HT1080 (cell line): Measurements from ENCODE around the gene GSTM1. TPM values are rescaled to one million over a fixed set of nuclear protein-coding genes. Genes with fewer than 3 reads are reported as not detected.
A peak's percentile ranks its signal among the peaks of the same experiment; 100 is the strongest.

Source experiments
- DNase-seq: peaks from one replicate; pipeline ENCODE4 v3.0.0-alpha.2; 2015; ENCODE audit warnings: low read depth
- total RNA-seq: library from RNA; depleted of rRNA; stranded (reverse); fragments of >200 nt; shearing (Covaris generic); gene quantifications from 2 replicates; pipeline ENCODE4 v1.2.3, GENCODE V29; 2014; rRNA removed

Gene GSTM1
- total RNA-seq, 1 experiment from 2014 or later, result 17.0 TPM

DNA sequence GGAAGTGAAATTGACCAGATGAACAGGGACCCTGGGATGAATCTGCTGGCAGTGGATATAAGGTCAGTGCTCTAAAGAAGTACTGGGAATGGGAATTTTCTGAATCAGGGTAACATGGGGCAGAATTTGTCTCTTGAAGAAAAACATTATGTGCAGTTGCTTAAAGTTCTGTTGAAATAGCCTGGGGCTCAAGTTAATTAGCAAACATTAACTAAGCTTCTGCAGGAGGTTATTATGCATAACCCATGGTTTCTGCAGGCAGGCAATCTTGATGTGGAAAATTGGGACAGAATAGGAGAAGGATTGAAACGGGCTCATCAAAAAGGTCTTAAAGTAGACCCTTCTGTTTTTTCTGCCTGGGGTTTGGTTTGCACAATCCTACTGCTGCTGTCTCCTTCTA is 38.4 kb downstream of the GSTM1 start:
- no peak for DNase-seq

DNA sequence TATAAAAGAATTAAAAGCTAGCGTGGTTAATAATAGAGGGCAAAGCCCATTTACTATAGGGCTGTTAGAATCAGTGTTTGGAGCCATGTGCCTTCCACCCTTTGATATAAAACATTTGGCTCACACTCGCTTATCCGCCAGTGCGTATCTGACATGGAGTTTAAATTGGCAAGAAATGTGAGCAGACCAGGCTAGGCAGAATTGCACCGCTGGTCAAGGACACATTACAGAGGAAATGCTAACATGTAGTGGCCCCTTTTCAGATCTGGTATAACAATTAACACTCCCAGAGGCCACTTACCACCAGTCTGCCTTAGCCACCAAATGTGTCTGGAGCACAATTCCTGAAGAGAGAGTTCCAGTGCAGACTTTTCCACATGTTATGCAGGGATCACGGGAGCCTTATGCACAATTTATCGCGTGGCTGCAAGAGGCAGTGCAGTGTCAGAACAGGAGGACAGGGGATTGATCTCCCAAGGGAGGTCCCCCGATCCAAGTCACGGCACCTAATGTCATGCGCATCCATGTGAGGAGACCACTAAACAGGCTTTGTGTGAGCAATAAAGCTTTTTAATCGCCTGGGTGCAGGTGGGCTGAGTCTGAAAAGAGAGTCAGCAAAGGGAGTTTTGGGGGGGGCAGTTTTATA is 39.2 kb downstream of the GSTM1 start:
- no peak for DNase-seq

DNA sequence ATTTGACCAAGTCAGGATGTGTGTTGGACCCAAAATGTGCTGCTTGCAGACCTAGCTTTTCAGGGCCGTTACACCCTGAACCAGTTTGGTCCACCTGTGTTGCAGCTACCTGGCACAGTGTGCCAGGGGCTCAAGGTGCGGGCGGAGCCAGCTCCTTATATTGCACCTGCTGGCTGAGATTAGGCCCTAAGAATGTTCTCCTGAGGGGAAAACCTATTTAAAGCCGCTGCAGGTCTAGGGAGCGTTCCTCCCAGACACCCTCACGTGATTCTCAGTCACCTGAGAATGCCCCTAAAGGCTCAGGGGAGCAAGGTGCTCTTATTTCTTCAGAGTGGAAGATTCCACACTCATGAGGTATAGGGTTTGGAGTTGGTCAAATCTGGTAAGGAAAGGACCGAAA is 41.3 kb downstream of the GSTM1 start:
- no peak for DNase-seq

GRCh38 chr1:109730666-109731065 is 43.0 kb downstream of the GSTM1 start:
- no peak for DNase-seq

DNA sequence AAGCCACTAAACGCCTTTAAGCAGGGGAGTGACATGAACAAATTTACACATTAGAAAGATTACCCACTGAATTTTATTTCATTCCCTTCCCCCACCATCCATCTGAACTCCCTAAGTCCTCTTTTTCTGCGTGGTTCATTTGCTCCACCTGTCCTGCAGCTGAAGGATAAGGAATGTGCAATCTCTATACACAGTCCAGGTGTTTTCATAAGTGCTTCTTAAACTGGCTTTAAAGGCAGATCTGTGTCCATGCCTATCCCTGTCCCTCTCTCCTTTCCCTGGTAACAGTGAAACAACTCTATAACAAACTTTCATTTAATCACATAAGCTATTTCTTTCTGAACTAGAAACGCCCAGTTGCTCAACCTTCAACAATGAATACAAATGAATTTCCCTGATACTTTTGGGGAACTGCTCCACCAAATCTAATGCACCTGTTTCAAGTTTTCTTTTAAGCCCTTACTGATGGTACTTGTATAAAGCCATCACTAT is 44.8 kb downstream of the GSTM1 start:
- no peak for DNase-seq

- DNase-seq, result no peak
These were observed 45.7 kb downstream of the GSTM1 start for GRCh38 chr1:109733236-109733870.

DNA sequence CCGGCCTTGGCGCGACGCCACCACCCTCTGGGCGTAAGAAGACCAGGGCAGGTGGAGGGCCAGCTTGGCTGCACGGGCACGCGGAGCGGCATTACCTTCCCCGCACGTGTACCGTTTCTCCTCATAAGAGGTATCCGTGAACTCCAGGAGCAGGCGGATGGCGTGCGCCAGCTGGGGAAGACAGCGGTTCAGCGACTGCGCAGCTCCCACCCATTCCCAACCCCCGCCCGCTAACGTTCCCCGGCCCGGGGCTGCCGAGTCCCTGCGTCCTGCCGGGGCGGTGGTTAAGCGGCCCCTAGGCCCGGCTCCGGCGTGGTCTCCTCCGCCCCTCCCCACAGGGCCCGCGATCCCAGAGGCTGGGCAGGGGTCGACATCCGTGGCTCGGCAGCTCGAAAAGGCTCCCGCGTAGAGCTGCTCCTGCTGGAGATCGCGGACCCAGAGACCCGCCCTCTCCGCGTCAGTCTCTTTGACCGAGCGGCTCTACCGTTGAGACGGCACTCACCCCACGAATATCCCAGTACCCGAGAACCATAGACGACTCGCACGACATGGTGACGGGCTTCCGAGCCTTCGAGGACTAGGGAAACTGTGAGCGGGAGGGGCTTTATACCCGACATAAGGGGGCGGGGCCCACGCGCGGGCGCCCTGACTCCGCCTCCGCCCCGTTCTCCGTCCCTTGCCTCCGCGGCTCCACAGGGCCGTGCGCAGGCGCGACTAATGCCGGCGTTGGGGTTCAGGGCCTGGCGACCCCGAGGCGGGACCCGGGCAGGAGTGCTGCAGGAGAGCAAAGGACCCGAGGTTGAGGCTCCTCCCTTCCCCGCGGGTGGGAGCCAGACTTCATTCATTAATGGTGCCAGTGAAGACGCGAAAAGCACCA is 52.4 kb downstream of the GSTM1 start:
- peak; percentile 71 for DNase-seq

GRCh38 chr1:109740615-109741373 is 53.2 kb downstream of the GSTM1 start, which contains the start of gene GSTM3:
TSS of gene GSTM3 (minus strand) at chr1:109741038. CDS start at chr1:109740287, 751 bp downstream.
- peak; percentile 15 for DNase-seq

Other genes with a start within 250 kb of the GSTM1 start
- 0.05 and 0.17 TPM in 2 replicates for gene SYPL2, start 221.3 kb upstream of the GSTM1 start, total RNA-seq
- gene ATXN7L2, start 203.9 kb upstream of the GSTM1 start, total RNA-seq, result 10.2 and 11.1 TPM in 2 replicates
- 2.6 and 2.7 TPM in 2 replicates for gene CYB561D1, start 193.7 kb upstream of the GSTM1 start, total RNA-seq
- 1.4 and 2.0 TPM in 2 replicates for gene AMIGO1, start 178.1 kb upstream of the GSTM1 start, total RNA-seq
- gene GPR61, start 147.9 kb upstream of the GSTM1 start, total RNA-seq, result not detected in 2 replicates
- gene GNAI3, start 139.2 kb upstream of the GSTM1 start, total RNA-seq, result 11.0 and 12.1 TPM in 2 replicates
- gene GNAT2, start 68.2 kb upstream of the GSTM1 start, total RNA-seq, result 0.13 and 0.43 TPM in 2 replicates
- 70.8 and 71.4 TPM in 2 replicates for gene AMPD2, start 68.0 kb upstream of the GSTM1 start, total RNA-seq
- gene GSTM4, start 31.7 kb upstream of the GSTM1 start, total RNA-seq, result 0.13 TPM in 1 of 2 replicates, not detected in the other
- gene GSTM2, start 19.8 kb upstream of the GSTM1 start, total RNA-seq, result 2.3 and 3.1 TPM in 2 replicates
- 0.03 TPM in 1 of 2 replicates, not detected in the other for gene GSTM5, start 24.4 kb downstream of the GSTM1 start, total RNA-seq
- 52.4 and 81.8 TPM in 2 replicates for gene GSTM3, start 53.2 kb downstream of the GSTM1 start, total RNA-seq
- not detected in 2 replicates for gene EPS8L3, start 76.1 kb downstream of the GSTM1 start, total RNA-seq
- 19.9 and 22.0 TPM in 2 replicates for gene CSF1, start 223.0 kb downstream of the GSTM1 start, total RNA-seq